GM12878 (cell line): Measurements from ENCODE around the gene WIPF1. TPM values are rescaled to one million over a fixed set of nuclear protein-coding genes. Genes with fewer than 3 reads are reported as not detected.

ENCODE experiments used
- ATAC-seq: fragments of 200-7000 bp; cut with Tn5 transposase; 3 replicates; pipeline ENCODE4 v1.9.1; 2020; ENCODE audit warnings: mild to moderate bottlenecking, moderate library complexity
- BruUV-seq: library from RNA; stranded (reverse); fragments of 400-500 nt; replicated peaks from 2 replicates; lab custom pipeline; 2021; lab: Mats Ljungman, UMichigan
- CTCF ChIA-PET: fragments of 300-600 bp; sonication (Branson Sonifier 250); formaldehyde crosslinking; extraction: SDS; loops from one replicate; lab custom pipeline; 2021; ENCODE audit warnings: inconsistent platforms; lab: Yijun Ruan, JAX
- POLR2A ChIA-PET: fragments of 350-600 bp; formaldehyde crosslinking; extraction: SDS; loops from one replicate; lab custom pipeline; 2021; ENCODE audit warnings: inconsistent platforms; lab: Charles Lee
- RAD21 ChIA-PET: fragments of 300-600 bp; sonication (Branson Sonifier 250); formaldehyde crosslinking; loops from one replicate; lab custom pipeline; 2023; ENCODE audit warnings: antibody characterized with exemption; ENCODE audit not compliant: unreplicated experiment; lab: Charles Lee
- SMC1A ChIA-PET: fragments of 300-600 bp; sonication (Branson Sonifier 250); formaldehyde crosslinking; loops from one replicate; lab custom pipeline; 2023; ENCODE audit not compliant: unreplicated experiment, uncharacterized antibody; lab: Charles Lee
- DNase-seq: peaks from one replicate; pipeline ENCODE4 v3.0.0-alpha.2; 2011; ENCODE audit warnings: low read depth, low spot score
- FAIRE-seq: peaks from 3 replicates; lab custom pipeline; 2011; peaks lifted over from hg19 to GRCh38; lab: Jason Lieb, UNC
- H2AFZ ChIP-seq: 2 replicates; pipeline ENCODE4 v1.6.0; 2011; ENCODE audit warnings: low read depth, low read length, control low read depth; ENCODE audit not compliant: control insufficient read depth
- H3K27ac ChIP-seq: 2 replicates; pipeline ENCODE4 v1.5.1; 2011; ENCODE audit warnings: control low read depth; ENCODE audit not compliant: control insufficient read depth, insufficient read depth
- H3K27me3 ChIP-seq, 2 experiments: replicated peaks in 1 of 2; 2 replicates each; pipeline versions ENCODE4 v1.6.0 to v1.6.1; 2011; ENCODE audit warnings: low read length in 1 of 2; ENCODE audit not compliant: control insufficient read depth in 2 of 2, insufficient read depth in 2 of 2
- H3K36me3 ChIP-seq, 2 experiments: 2 replicates each; pipeline ENCODE4 v1.5.1; 2011; ENCODE audit warnings: low read length in 1 of 2; ENCODE audit not compliant: control insufficient read depth in 2 of 2, insufficient read depth in 2 of 2
- H3K4me1 ChIP-seq: 2 replicates; pipeline ENCODE4 v1.6.1; 2011; ENCODE audit warnings: mild to moderate bottlenecking, low read length, moderate library complexity, mixed read lengths; ENCODE audit not compliant: control insufficient read depth, insufficient read depth
- H3K4me2 ChIP-seq: 2 replicates; pipeline ENCODE4 v1.6.0; 2011; ENCODE audit warnings: control low read depth; ENCODE audit not compliant: control insufficient read depth, insufficient read depth
- H3K4me3 ChIP-seq: fragments of 200-600 bp; sonication (generic); 2 replicates; pipeline ENCODE4 v1.5.1; 2016
- H3K79me2 ChIP-seq: 2 replicates; pipeline ENCODE4 v1.6.0; 2011; ENCODE audit warnings: low read length; ENCODE audit not compliant: control insufficient read depth, insufficient read depth
- H3K9ac ChIP-seq: 2 replicates; pipeline ENCODE4 v1.8.0; 2011; ENCODE audit warnings: low read length, control low read depth, mixed read lengths; ENCODE audit not compliant: control insufficient read depth, insufficient read depth
- H3K9me3 ChIP-seq: replicated peaks from 3 replicates; pipeline ENCODE4 v1.5.1; 2011; ENCODE audit warnings: mild to moderate bottlenecking, low read length; ENCODE audit not compliant: control insufficient read depth, insufficient read depth
- H4K20me1 ChIP-seq: 2 replicates; pipeline ENCODE4 v1.6.0; 2011; ENCODE audit not compliant: control insufficient read depth, insufficient read depth
- BCL11A ChIP-seq: IDR thresholded peaks from 2 replicates; pipeline ENCODE4 v1.6.1; 2011; ENCODE audit warnings: low read depth, low read length
- PAX5 ChIP-seq: IDR thresholded peaks from 2 replicates; pipeline ENCODE4 v1.6.1; 2011; ENCODE audit warnings: low read depth, low read length, borderline replicate concordance
- ZBTB33 ChIP-seq: fragments of 450-650 bp; IDR thresholded peaks from 2 replicates; pipeline ENCODE4 v1.6.1; 2017; ENCODE audit warnings: mild to moderate bottlenecking
- ZNF384 ChIP-seq: IDR thresholded peaks from 2 replicates; pipeline ENCODE4 v1.6.1; 2012; ENCODE audit warnings: low read depth, mild to moderate bottlenecking, low read length, improper control_type of control experiment, borderline replicate concordance
- WGBS: methylation state at CpG from one replicate; pipeline ENCODE4 v1.1.6; 2016; ENCODE audit warnings: low lambda C conversion rate; ENCODE audit not compliant: insufficient replicate concordance, insufficient coverage; ENCODE audit errors: missing lambda C conversion rate; 5-methylcytosine and 5-hydroxymethylcytosine counted together
- in situ Hi-C: fragments of 300-500 bp; cut with MboI; formaldehyde crosslinking; loops from 9 replicates; pipeline ENCODE4 v1.14.3; 2018; ENCODE audit warnings: mixed read lengths
- intact Hi-C: fragments of 100-400 bp; cut with micrococcal nuclease; formaldehyde crosslinking; loops from one replicate; pipeline ENCODE4 v1.14.2; 2022; ENCODE audit not compliant: unreplicated experiment
- polyA plus RNA-seq, 11 experiments: library from polyadenylated mRNA; depleted of rRNA in 4 of 11; unstranded in 6 of 11; stranded (reverse) in 5 of 11; fragments of >200 nt; fragmentation: Nextera tagmentation in 4 of 11; fragmentation: Illumina TruSeq in 1 of 11; extraction: Ambion mirVana in 4 of 11; extraction: Trizol in 1 of 11; gene quantifications; 1 replicate in 1 of 11; 2 replicates in 10 of 11; pipeline versions ENCODE4 v1.2.1 to v1.2.3, GENCODE V29; 2011 to 2016; ENCODE audit warnings: inconsistent platforms in 2 of 11, missing spikeins in 2 of 11, low read depth in 1 of 11
- total RNA-seq, 4 experiments: library from RNA; depleted of rRNA in 3 of 4; stranded (reverse); fragments of >200 nt in 3 of 4; fragmentation: Illumina TruSeq in 1 of 4; extraction: Trizol in 1 of 4; gene quantifications; 2 replicates each; pipeline versions ENCODE4 v1.2.1 to v1.2.3, GENCODE V29; 2013 to 2021
- TF ChIP-seq, protein P1 (sequence below): fragments of 450-650 bp; IDR thresholded peaks from 2 replicates; pipeline ENCODE4 v1.6.1; 2016; ENCODE audit warnings: mild to moderate bottlenecking
- TF ChIP-seq, protein P2 (sequence below): IDR thresholded peaks from 2 replicates; pipeline ENCODE4 v1.6.1; 2012; ENCODE audit warnings: mild to moderate bottlenecking, low read depth, low read length

Gene WIPF1
- total and polyA plus RNA-seq, 10 of the 15 experiments (the other 5 are each of a cell fraction or from before 2014, with no cell fraction given) = 23.1 to 188 (median 68.9) TPM

DNA sequence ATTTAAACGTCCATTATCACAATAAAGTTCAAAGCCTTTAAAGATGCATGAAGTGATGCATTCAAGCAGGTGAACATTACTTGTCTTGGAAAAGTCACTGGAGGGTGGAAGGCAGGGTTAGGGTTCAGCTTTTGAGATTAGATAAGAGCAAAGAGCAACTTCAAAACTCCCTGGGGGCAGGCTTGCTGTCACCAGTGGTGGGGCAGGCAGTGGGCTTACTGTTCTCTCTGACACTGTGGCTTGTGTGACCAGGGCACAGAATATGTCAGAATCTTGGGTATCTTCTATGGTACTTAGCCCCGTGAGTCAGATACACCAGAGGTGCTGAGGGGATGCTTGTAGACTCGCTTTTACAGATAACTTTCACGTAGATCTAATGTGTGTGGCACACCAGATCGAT is 52.8 kb downstream of the WIPF1 start:
- DNase-seq (no peak), ATAC-seq (no peak; the same call in 2 of the 3 replicates), FAIRE-seq (no peak)
- no TSS peak for BruUV-seq
- in situ Hi-C loops = no loop called here
- H3K36me3 ChIP-seq = no peaks in the 10 kb centered on the region
- no peaks in the 10 kb centered on the region for H3K27me3 ChIP-seq
- H2AFZ ChIP-seq = no peak overlapping the region
- no peak overlapping the region for H3K9ac ChIP-seq
- H3K27ac ChIP-seq = no peak overlapping the region
- H4K20me1 ChIP-seq = no peaks in the 10 kb centered on the region
- ChIA-PET CTCF (interaction anchor here (1.7 to 3.4 kb wide), 3 partner anchors 73 to 92 kb away, joined by 3 to 44 read pairs (median 4); no protein-coding TSS in a partner anchor), POLR2A (interaction anchor here (1.2 kb wide), 1 partner anchor 81 kb away, joined by 3 read pairs; no protein-coding TSS in a partner anchor), RAD21 (interaction anchor here (1.0 to 3.5 kb wide), 4 partner anchors 10 to 82 kb away, joined by 3 to 24 read pairs (median 4); no protein-coding TSS in a partner anchor), SMC1A (interaction anchor here (0.6 to 2.6 kb wide), 6 partner anchors 24 to 82 kb away, joined by 3 to 18 read pairs (median 4); no protein-coding TSS in a partner anchor)
- H3K4me2 ChIP-seq = no peak overlapping the region
- H3K9me3 ChIP-seq = no peaks in the 10 kb centered on the region
- no peaks in the 10 kb centered on the region for H3K4me1 ChIP-seq
- no peaks in the 10 kb centered on the region for H3K79me2 ChIP-seq
- WGBS = 17% methylated on average over 5 of the region's 5 CpGs
- TF ChIP-seq PAX5 = no peak
- TF ChIP-seq BCL11A = no peak
- no peak for TF ChIP-seq ZNF384
- TF ChIP-seq, protein P1, sequence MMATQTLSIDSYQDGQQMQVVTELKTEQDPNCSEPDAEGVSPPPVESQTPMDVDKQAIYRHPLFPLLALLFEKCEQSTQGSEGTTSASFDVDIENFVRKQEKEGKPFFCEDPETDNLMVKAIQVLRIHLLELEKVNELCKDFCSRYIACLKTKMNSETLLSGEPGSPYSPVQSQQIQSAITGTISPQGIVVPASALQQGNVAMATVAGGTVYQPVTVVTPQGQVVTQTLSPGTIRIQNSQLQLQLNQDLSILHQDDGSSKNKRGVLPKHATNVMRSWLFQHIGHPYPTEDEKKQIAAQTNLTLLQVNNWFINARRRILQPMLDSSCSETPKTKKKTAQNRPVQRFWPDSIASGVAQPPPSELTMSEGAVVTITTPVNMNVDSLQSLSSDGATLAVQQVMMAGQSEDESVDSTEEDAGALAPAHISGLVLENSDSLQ = no peak
- TF ChIP-seq, protein P2, sequence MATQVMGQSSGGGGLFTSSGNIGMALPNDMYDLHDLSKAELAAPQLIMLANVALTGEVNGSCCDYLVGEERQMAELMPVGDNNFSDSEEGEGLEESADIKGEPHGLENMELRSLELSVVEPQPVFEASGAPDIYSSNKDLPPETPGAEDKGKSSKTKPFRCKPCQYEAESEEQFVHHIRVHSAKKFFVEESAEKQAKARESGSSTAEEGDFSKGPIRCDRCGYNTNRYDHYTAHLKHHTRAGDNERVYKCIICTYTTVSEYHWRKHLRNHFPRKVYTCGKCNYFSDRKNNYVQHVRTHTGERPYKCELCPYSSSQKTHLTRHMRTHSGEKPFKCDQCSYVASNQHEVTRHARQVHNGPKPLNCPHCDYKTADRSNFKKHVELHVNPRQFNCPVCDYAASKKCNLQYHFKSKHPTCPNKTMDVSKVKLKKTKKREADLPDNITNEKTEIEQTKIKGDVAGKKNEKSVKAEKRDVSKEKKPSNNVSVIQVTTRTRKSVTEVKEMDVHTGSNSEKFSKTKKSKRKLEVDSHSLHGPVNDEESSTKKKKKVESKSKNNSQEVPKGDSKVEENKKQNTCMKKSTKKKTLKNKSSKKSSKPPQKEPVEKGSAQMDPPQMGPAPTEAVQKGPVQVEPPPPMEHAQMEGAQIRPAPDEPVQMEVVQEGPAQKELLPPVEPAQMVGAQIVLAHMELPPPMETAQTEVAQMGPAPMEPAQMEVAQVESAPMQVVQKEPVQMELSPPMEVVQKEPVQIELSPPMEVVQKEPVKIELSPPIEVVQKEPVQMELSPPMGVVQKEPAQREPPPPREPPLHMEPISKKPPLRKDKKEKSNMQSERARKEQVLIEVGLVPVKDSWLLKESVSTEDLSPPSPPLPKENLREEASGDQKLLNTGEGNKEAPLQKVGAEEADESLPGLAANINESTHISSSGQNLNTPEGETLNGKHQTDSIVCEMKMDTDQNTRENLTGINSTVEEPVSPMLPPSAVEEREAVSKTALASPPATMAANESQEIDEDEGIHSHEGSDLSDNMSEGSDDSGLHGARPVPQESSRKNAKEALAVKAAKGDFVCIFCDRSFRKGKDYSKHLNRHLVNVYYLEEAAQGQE = no peak
- no peak for TF ChIP-seq ZBTB33
- intact Hi-C loops = no loop called here
- H3K4me3 ChIP-seq = no peak overlapping the region
